GM18505 (cell line): ENCODE data around the gene PPP4R3B.

Experiments used
- ATAC-seq: cut with Tn5 transposase; IDR thresholded peaks from one replicate; pipeline ENCODE4 v1.9.1; 2021; ENCODE audit not compliant: unreplicated experiment
- POLR2A ChIP-seq: IDR thresholded peaks from 4 replicates; pipeline ENCODE4 v1.6.1; 2011; ENCODE audit warnings: borderline replicate concordance; ENCODE audit not compliant: insufficient read depth, insufficient read length; ENCODE audit errors: extremely low read depth

PPP4R3B gene

GRCh38 chr2:55617175-55618024, at the start of gene PPP4R3B:
Gene PPP4R3B, minus strand, starts transcription at chr2:55617622. Its CDS starts 337 bp downstream, at chr2:55617285.
- peak; percentile 82 for ATAC-seq
- peak; percentile 85 for TF ChIP-seq POLR2A

GRCh38 chr2:55653255-55653654, 35.8 kb upstream of the PPP4R3B start:
- TF ChIP-seq POLR2A: no peak
- no peak for ATAC-seq

- ATAC-seq: no peak
- no peak for TF ChIP-seq POLR2A
Observed at GRCh38 chr2:55649211-55649610, 31.8 kb upstream of the PPP4R3B start.

- no peak for ATAC-seq
- no peak for TF ChIP-seq POLR2A
Observed at GRCh38 chr2:55636831-55637230, 19.4 kb upstream of the PPP4R3B start.

GRCh38 chr2:55628931-55629330, 11.5 kb upstream of the PPP4R3B start:
- ATAC-seq: no peak
- TF ChIP-seq POLR2A: no peak

- ATAC-seq: no peak
- TF ChIP-seq POLR2A: no peak
Observed at GRCh38 chr2:55627915-55628314, 10.5 kb upstream of the PPP4R3B start.

GRCh38 chr2:55621802-55622201, 4.4 kb upstream of the PPP4R3B start:
- TF ChIP-seq POLR2A: no peak
- no peak for ATAC-seq

- no peak for TF ChIP-seq POLR2A
- ATAC-seq: no peak
Observed at GRCh38 chr2:55620123-55620779, 2.8 kb upstream of the PPP4R3B start.

GRCh38 chr2:55618275-55619055, 1.0 kb upstream of the PPP4R3B start:
- peak; percentile 29 for ATAC-seq
- TF ChIP-seq POLR2A: peak; percentile 29

GRCh38 chr2:55618025-55618274, 528 bp upstream of the PPP4R3B start:
- no peak for TF ChIP-seq POLR2A
- no peak for ATAC-seq

- TF ChIP-seq POLR2A: no peak
- ATAC-seq: peak; percentile 14
Observed at GRCh38 chr2:55616551-55617174, 759 bp downstream of the PPP4R3B start.

- no peak for TF ChIP-seq POLR2A
- no peak for ATAC-seq
Observed at GRCh38 chr2:55611997-55612396, 5.4 kb downstream of the PPP4R3B start.
